ENCODE results near the gene TSPAN14. TPM values are rescaled to one million over a fixed set of nuclear protein-coding genes. Genes with fewer than 3 reads are reported as not detected.
A peak's percentile ranks its signal among the peaks of the same experiment; 100 is the strongest.
"Not testable (repeated sequence)": the region's sequence is repeated elsewhere in the genome, so short reads cannot be mapped to it uniquely, and the experiment has no call there.

The TSPAN14 gene
- total RNA-seq, 1 donor from 2014 or later = 199 TPM

- no peak for DNase-seq (ENCODE audit: low read depth)
Measured at GRCh38 chr10:80468806-80469421, 14.8 kb downstream of the TSPAN14 start.

DNA sequence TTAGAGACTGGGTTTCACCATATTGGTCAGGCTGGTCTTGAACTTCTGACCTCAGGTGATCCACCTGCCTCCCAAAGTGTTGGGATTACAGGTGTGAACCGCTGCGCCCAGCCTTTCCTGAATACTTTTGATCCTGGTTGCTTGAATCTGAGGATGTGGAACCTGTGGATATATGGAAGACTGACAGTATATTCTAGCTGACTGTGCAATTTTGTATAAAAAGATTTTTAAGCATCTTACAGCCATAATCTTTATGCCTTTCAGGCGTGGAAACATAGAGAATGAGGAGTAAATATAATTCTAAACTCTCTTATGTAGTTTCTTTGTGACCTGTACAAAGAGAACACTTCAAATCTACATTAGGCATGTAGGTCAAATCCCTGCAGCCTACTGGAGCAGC, 16.2 kb downstream of the TSPAN14 start:
- DNase-seq (ENCODE audit: low read depth) = no peak

DNA sequence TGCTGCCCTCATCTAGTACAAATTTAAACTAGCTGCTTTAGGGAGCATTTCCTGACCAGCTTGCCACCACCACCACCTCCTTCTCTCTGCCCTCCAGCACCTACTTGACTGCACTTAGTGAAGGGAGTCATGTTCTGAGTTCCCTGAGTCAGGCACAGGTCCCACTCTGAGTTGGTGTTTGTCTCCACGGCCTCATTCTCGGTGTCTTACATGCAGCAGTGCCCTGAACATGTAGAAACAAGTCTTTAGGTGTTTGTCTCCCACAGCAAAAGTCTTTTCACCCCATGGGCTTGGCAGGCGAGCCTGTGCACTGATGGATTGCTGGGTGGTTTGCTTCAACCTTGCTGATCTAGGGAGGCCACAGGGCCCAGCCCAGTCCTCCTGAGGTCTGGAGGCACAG, 16.9 kb downstream of the TSPAN14 start:
- DNase-seq (ENCODE audit: low read depth) = no peak

GRCh38 chr10:80471715-80472233, 17.7 kb downstream of the TSPAN14 start:
- peak; percentile 79 for DNase-seq (ENCODE audit: low read depth)

DNA sequence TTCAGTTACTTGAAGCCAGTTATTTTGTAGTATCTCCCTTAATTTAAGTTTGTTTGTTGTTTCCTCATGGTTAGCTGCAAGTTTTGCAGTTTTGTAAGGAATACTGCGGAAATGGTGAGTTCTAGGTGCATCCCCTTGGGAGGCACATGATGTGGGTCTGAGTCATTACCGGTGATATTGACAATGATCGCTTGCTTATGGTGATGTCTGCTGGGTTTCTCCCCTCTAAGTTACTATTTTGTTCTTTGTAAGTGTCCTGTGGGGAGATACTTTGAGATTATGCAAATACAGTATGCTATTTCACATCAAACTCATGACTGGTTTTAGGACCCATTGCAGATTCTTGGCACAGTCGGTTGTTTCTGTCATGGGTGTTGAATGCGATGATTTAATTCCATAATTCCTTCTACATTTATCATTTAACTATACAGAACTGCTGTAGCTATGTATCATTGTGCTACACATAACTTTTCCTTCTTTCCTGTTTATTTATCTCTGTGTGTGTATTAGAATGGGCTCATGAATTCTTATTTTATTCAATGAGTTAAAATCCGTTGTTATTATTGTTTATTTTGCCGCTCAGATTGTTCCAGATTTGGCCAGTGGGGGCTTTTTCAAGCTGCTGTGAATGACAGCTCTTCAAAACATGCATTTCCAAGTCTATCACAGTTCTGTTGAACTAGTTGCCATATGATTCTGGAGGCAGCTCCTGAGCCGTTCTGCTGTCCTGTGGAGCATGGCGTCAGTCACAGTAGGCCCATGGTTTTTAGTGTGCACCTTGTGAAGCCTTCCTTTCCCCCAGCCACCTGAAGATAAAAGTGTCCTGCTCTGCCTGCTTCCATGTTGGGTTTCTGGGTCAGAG, 18.4 kb downstream of the TSPAN14 start:
- DNase-seq (ENCODE audit: low read depth) = peak; percentile 77

DNA sequence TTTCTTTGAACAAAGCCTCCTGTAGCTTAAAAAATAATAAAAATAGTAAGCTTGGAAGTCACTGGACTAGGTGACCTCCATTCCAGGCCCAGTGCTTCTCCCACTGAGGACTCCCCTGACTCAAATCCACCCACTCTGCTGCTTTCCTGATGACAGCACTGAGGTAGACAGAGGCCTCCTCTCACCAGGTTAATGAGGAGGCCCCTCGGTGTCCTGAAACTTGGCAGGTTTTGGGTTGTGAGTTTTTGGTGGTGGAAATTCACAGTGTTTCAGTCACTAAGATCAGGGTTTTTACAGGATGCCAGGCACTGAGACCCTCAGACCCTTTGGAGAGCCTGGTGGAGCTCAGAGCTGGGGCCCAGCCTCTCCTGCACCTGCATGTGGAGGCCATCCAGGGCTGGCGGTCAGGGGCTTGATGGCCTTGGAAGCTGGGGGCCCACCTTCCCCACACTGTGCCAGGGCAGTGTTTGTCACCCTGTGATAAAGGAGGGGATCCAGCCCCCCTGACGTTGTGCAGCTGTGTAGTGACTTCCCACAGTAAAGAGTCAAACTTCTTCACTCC, 19.1 kb downstream of the TSPAN14 start:
- DNase-seq (ENCODE audit: low read depth) = no peak

DNA sequence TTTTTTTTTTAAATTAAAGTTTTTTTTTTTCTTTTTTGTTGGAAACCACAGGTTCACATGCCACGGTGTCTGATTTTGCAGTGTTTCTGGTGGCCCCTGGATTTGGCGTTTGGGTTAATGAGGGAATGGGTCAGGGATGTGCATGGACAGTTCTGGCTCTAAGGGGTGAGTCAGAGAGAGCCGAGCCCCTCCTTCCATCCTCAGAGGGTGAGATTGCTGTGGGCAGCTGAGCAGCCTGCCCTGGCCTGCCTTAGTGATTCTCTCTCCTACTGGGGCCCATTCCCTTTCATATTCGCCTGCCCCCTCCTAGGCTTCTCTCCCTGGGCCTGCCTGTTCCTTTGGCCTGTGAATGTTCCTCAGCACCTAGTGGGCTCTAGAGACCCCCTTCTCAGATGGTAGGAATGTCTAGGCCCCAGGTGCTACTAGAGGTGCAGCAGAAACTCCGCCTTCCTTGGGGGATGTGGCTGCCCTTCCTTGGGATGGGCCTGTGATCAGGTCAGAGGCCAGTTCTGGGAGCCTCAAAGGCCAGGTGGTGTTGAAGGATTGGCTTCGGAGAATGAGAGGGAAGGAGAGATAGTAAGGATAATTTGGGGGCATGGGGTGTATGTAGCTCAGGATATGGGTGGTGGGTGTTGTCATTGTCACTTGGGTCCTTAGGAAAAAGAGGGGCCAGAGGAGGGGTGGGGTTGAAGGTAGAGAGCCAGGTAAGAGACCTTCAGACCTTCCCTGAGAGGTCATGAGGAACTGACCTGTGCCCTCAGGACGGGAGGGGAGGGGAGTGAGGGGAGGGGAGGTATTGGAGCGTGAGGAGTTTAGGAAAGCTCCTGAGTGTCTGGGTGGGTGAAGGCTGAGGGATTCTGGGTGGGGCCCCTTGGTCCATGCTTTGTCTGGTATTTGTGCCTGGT, 19.8 kb downstream of the TSPAN14 start:
- peak; percentile 86 for DNase-seq (ENCODE audit: low read depth)

DNA sequence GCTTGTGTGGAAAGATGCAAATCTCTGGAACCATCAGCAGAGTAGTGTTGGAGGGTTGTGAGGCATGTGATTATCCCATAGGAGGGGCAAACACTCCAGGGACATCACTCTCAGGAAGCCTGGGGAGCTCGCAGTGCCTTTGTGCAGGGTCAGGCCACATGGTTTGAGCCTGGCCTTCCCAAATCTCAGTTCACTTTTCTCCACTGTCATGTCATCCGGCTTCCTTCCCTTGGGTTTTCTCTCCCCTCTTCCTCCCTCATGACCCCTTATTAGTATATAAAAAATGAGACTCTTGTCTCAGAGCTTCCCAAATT, 20.4 kb downstream of the TSPAN14 start:
- no peak for DNase-seq (ENCODE audit: low read depth)

GRCh38 chr10:80474941-80475340, 20.8 kb downstream of the TSPAN14 start:
- DNase-seq (ENCODE audit: low read depth) = no peak

GRCh38 chr10:80475641-80476040, 21.5 kb downstream of the TSPAN14 start:
- DNase-seq (ENCODE audit: low read depth) = not testable (repeated sequence)

DNA sequence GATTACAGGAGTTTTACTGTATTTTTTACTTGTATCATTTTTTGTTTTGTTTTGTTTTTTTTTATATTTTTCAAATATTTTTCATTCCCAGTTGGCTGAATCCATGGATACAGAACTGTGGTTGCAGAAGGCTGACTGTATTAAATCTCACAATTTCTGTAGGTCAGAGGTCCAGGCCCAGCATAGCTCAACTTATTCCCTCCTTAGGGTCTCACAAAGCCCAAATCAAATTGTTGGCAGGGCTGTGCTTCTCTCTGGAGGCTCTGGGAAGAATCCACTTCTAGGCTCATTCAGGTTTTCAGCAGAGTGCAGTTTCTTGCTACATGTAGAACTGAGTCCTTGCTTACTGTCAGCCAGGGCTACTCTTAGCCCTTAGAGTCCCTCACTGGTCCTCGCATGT, 22.6 kb downstream of the TSPAN14 start:
- no peak for DNase-seq (ENCODE audit: low read depth)

DNA sequence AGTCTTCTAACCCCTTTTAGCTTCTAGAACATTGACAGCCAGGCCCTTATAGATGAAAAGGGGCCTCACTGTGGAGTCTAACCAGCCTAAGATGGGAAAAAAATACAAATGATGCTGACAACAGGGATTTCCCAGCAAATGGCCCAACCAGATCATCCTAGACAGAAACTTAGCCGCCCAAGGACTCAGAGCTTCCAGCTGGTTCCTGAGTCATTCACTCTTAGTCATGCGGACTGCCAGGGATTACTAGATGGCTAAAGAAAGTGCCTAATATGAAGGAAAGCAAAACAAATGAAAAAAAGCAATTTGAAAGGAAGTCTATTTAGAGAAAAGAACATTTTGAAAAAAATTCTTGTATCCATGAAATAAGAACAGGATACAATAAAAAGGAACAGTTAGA, 23.7 kb downstream of the TSPAN14 start:
- DNase-seq (ENCODE audit: low read depth) = peak; percentile 93

DNA sequence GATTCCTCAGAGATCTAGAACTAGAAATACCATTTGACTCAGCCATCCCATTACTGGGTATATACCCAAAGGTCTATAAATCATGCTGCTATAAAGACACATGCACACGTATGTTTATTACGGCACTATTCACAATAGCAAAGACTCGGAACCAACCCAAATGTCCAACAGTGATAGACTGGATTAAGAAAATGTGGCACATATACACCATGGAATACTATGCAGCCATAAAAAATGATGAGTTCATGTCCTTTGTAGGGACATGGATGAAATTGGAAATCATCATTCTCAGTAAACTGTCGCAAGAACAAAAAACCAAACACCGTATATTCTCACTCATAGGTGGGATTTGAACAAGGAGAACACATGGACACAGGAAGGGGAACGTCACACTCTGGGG, 26.3 kb downstream of the TSPAN14 start:
- DNase-seq (ENCODE audit: low read depth) = not testable (repeated sequence)

DNA sequence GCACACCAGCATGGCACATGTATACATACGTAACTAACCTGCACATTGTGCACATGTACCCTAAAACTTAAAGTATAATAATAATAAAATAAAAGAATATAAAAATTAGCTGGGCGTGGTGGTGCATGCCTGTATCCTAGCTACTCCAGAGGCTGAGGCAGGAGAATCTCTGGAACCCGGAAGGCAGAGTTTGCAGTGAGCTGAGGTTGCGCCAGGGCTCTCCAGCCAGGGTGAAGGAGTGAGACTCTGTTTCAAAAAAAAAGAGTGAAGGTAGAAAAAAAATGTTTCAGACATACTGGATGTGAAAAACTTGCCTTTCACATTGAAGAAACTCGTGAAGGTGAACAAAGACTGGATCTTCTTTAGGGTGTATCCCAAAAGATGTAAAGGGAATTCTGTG, 26.7 kb downstream of the TSPAN14 start:
- DNase-seq (ENCODE audit: low read depth) = no peak

DNA sequence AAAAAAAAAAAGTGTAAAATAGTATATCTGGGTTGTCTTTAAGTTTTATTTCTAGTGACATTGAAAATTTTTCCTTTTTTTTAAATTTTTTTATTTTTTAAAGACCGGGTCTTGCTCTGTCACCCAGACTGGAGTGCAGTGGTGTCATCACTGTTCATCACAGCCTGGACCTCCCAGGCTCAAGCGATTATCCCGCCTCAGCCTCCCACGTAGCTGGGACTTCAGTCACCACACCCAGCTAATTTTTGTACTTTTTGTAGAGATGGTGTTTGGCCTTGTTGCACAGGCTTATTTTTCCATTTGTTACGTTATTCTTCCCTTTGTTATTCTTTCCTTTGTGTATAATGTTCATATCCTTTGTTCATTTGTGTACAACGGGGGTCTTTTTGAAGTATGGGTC, 30.1 kb downstream of the TSPAN14 start:
- no peak for DNase-seq (ENCODE audit: low read depth)

GRCh38 chr10:80484676-80485075, 30.6 kb downstream of the TSPAN14 start:
- DNase-seq (ENCODE audit: low read depth) = no peak

- DNase-seq (ENCODE audit: low read depth) = no peak
Measured at GRCh38 chr10:80485076-80485945, 31.2 kb downstream of the TSPAN14 start.

DNA sequence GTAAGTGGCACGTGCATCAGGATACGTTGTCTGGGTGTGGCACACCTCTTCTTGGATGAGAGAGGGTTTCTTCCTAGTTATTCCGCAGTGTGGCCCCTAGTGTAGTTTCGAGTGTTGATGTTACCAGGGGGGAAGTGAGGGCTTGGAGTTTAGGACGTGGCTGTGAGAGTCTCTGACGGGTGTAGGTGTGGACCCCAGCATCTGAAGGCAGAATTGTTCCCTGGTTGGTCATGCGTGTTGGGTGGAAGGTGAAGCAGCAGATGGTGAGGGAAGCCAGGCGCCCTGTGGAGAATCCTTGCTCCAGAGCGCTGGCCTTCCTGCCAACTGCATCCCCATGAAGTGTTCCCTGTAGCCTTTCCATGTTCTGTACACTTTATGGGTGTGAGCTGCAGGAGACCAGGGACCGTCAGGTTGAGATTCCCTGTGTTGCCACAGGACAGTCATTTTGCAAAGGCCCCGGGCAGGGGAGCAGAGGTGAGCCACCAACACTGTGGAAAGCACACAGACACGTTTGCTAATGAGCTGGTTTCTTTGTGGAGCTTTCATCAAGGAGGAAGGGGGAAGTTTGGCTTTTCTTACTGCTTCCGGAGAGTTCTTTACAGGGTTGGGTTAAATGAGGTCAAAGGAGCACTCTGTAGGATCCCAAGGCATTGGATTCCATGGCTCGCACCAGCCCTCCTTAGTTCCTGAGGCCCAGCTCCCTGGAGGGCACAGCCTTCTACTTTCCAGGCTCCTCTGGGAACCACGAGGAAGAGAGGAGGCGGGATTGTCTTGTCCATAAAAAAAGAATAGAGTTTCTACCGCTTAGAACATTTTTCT, 32.0 kb downstream of the TSPAN14 start:
- DNase-seq (ENCODE audit: low read depth) = no peak

DNA sequence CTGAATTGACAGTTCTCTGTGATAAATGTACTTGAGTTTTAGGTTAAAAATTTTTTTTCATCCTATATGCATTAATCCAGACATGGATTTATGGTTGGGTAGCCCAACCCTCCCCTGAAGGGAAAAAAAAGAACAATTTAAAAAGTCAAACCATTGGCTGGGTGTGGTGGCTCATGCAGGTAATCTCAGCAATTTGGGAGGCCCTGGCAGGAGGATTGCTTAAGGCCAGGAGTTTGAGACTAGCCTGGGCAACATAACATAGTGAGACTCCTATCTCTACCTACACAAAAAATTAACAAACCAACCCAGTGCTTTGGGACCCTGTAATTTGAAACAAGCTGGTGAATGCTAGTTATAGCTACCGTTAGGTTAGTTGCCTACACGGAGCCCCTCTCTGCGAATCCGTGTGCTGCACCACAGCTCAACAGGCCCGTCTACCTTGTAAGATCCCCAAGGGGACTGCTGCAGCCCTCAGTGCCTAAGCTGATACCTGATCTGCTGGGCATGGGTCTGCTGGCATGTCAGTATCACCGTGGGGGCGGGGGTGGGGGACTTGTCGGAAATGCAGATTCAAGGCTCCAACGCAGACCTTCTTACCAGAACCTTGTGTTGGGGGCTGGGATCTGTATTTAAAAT, 32.8 kb downstream of the TSPAN14 start:
- no peak for DNase-seq (ENCODE audit: low read depth)

DNA sequence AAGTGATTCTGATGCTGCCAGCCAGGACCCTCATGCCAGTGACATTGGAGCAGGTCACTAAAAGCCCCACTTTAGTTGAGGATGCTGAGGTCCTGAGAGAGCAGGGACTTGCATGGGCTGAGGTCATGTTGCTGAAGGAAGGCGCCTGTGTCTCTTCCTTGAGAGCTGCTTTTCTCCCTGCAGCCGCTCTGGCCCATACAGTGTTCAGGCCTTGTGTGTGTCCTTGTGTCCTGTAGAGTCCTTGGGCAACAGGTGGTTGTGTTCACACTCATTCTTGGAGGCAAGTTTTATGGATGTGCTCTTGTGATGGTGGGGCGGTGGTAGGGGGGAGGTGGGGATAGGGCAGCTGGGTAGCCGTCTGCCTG, 33.3 kb downstream of the TSPAN14 start:
- no peak for DNase-seq (ENCODE audit: low read depth)
